Measurements from ENCODE around the gene UBE4A.
"Not testable (repeated sequence)": the region's sequence is repeated elsewhere in the genome, so short reads cannot be mapped to it uniquely, and the experiment has no call there.

DNA sequence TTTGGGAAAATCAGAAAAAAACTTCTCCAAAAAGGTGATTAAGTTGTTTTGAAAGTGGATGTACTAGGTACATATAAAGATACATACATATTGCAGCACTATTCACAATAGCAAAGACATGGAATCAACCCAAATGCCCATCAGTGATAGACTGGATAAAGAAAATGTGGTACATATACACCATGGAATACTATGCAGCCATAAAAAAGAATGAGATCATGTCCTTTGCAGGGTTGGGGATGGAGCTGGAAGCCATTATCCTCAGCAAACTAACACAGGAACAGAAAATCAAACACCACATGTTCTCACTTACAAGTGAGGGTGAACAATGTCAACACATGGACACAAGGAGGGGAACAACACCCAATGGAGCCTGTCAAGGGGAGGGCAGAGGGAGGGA, 57.5 kb downstream of the UBE4A start:
- TF ChIP-seq, protein P1, sequence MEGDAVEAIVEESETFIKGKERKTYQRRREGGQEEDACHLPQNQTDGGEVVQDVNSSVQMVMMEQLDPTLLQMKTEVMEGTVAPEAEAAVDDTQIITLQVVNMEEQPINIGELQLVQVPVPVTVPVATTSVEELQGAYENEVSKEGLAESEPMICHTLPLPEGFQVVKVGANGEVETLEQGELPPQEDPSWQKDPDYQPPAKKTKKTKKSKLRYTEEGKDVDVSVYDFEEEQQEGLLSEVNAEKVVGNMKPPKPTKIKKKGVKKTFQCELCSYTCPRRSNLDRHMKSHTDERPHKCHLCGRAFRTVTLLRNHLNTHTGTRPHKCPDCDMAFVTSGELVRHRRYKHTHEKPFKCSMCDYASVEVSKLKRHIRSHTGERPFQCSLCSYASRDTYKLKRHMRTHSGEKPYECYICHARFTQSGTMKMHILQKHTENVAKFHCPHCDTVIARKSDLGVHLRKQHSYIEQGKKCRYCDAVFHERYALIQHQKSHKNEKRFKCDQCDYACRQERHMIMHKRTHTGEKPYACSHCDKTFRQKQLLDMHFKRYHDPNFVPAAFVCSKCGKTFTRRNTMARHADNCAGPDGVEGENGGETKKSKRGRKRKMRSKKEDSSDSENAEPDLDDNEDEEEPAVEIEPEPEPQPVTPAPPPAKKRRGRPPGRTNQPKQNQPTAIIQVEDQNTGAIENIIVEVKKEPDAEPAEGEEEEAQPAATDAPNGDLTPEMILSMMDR (IDR thresholded peaks at IDR 0.05), result not testable (repeated sequence)
- TF ChIP-seq ZFX (IDR thresholded peaks at IDR 0.05; ENCODE audit: borderline replicate concordance), result not testable (repeated sequence)
